ENCODE measurements around the gene ANKS1B.
"Not testable (repeated sequence)": the region's sequence is repeated elsewhere in the genome, so short reads cannot be mapped to it uniquely, and the experiment has no call there.

The ANKS1B gene

GRCh38 chr12:99281277-99281676 is 703.5 kb downstream of the ANKS1B start:
- no peak overlapping the region for H3K4me3 Mint-ChIP-seq
- no peaks in the 10 kb centered on the region for H3K4me1 Mint-ChIP-seq
- H3K27me3 Mint-ChIP-seq, result no peaks in the 10 kb centered on the region
- H3K36me3 Mint-ChIP-seq, result no peaks in the 10 kb centered on the region
- H3K9me3 Mint-ChIP-seq, result no peaks in the 10 kb centered on the region
- H3K27ac Mint-ChIP-seq, result no peak overlapping the region

GRCh38 chr12:99278899-99279298 is 705.8 kb downstream of the ANKS1B start:
- Mint-ChIP-seq H3K4me3 (no peak overlapping the region), H3K27me3 (no peaks in the 10 kb centered on the region), H3K36me3 (peaks cover 2% of the 10 kb centered on the region), H3K27ac (no peak overlapping the region), H3K4me1 (no peaks in the 10 kb centered on the region), H3K9me3 (no peaks in the 10 kb centered on the region)

GRCh38 chr12:99277591-99278379 is 707.0 kb downstream of the ANKS1B start:
- H3K27ac Mint-ChIP-seq, result no peak overlapping the region
- no peak overlapping the region for H3K4me3 Mint-ChIP-seq
- H3K9me3 Mint-ChIP-seq, result no peaks in the 10 kb centered on the region
- H3K36me3 Mint-ChIP-seq, result peaks cover 2% of the 10 kb centered on the region
- H3K4me1 Mint-ChIP-seq, result no peaks in the 10 kb centered on the region
- H3K27me3 Mint-ChIP-seq, result no peaks in the 10 kb centered on the region

GRCh38 chr12:99271071-99271470 is 713.7 kb downstream of the ANKS1B start:
- no peaks in the 10 kb centered on the region for H3K4me1 Mint-ChIP-seq
- H3K4me3 Mint-ChIP-seq, result no peak overlapping the region
- no peaks in the 10 kb centered on the region for H3K27me3 Mint-ChIP-seq
- H3K9me3 Mint-ChIP-seq, result peaks cover 13% of the 10 kb centered on the region
- H3K27ac Mint-ChIP-seq, result no peak overlapping the region
- H3K36me3 Mint-ChIP-seq, result peaks cover 2% of the 10 kb centered on the region

- H3K27ac Mint-ChIP-seq, result no peak overlapping the region
- no peaks in the 10 kb centered on the region for H3K4me1 Mint-ChIP-seq
- H3K36me3 Mint-ChIP-seq, result no peaks in the 10 kb centered on the region
- peaks cover 18% of the 10 kb centered on the region for H3K9me3 Mint-ChIP-seq
- no peaks in the 10 kb centered on the region for H3K27me3 Mint-ChIP-seq
- H3K4me3 Mint-ChIP-seq, result no peak overlapping the region
Observed at GRCh38 chr12:99267038-99267437, 717.7 kb downstream of the ANKS1B start.

- no peak overlapping the region for H3K4me3 Mint-ChIP-seq
- H3K27ac Mint-ChIP-seq, result no peak overlapping the region
- no peaks in the 10 kb centered on the region for H3K4me1 Mint-ChIP-seq
- H3K9me3 Mint-ChIP-seq, result peaks cover 12% of the 10 kb centered on the region
- H3K27me3 Mint-ChIP-seq, result no peaks in the 10 kb centered on the region
- no peaks in the 10 kb centered on the region for H3K36me3 Mint-ChIP-seq
Observed at GRCh38 chr12:99265648-99266047, 719.1 kb downstream of the ANKS1B start.

GRCh38 chr12:99261256-99261655 is 723.5 kb downstream of the ANKS1B start:
- Mint-ChIP-seq H3K27me3 (no peaks in the 10 kb centered on the region), H3K4me1 (no peaks in the 10 kb centered on the region), H3K9me3 (peaks cover 5% of the 10 kb centered on the region), H3K36me3 (no peaks in the 10 kb centered on the region), H3K27ac (no peak overlapping the region), H3K4me3 (no peak overlapping the region)

- H3K27me3 Mint-ChIP-seq, result no peaks in the 10 kb centered on the region
- no peak overlapping the region for H3K27ac Mint-ChIP-seq
- no peaks in the 10 kb centered on the region for H3K4me1 Mint-ChIP-seq
- H3K9me3 Mint-ChIP-seq, result peaks cover 4% of the 10 kb centered on the region
- H3K4me3 Mint-ChIP-seq, result no peak overlapping the region
- no peaks in the 10 kb centered on the region for H3K36me3 Mint-ChIP-seq
Observed at GRCh38 chr12:99260456-99260996, 724.2 kb downstream of the ANKS1B start.

GRCh38 chr12:99259040-99259934 is 725.4 kb downstream of the ANKS1B start:
- H3K4me1 Mint-ChIP-seq, result no peaks in the 10 kb centered on the region
- H3K27me3 Mint-ChIP-seq, result no peaks in the 10 kb centered on the region

GRCh38 chr12:99257672-99258071 is 727.1 kb downstream of the ANKS1B start:
- H3K4me3 Mint-ChIP-seq, result no peak overlapping the region
- H3K9me3 Mint-ChIP-seq, result no peaks in the 10 kb centered on the region
- H3K27me3 Mint-ChIP-seq, result no peaks in the 10 kb centered on the region

More at GRCh38 chr12:99259040-99259934, 725.4 kb downstream of the ANKS1B start:
- H3K4me3 Mint-ChIP-seq, result no peak overlapping the region
- H3K27ac Mint-ChIP-seq, result no peak overlapping the region
- no peaks in the 10 kb centered on the region for H3K36me3 Mint-ChIP-seq
- no peaks in the 10 kb centered on the region for H3K9me3 Mint-ChIP-seq

GRCh38 chr12:99253068-99253467 is 731.7 kb downstream of the ANKS1B start:
- Mint-ChIP-seq H3K9me3 (peaks cover 16% of the 10 kb centered on the region), H3K4me1 (no peaks in the 10 kb centered on the region)

More at GRCh38 chr12:99257672-99258071, 727.1 kb downstream of the ANKS1B start:
- Mint-ChIP-seq H3K4me1 (no peaks in the 10 kb centered on the region), H3K27ac (no peak overlapping the region), H3K36me3 (no peaks in the 10 kb centered on the region)

GRCh38 chr12:99250091-99250490 is 734.6 kb downstream of the ANKS1B start:
- Mint-ChIP-seq H3K4me1 (no peaks in the 10 kb centered on the region), H3K4me3 (no peak overlapping the region), H3K27ac (no peak overlapping the region), H3K9me3 (peaks cover 16% of the 10 kb centered on the region), H3K27me3 (no peaks in the 10 kb centered on the region), H3K36me3 (no peaks in the 10 kb centered on the region)

More at GRCh38 chr12:99253068-99253467, 731.7 kb downstream of the ANKS1B start:
- Mint-ChIP-seq H3K27me3 (no peaks in the 10 kb centered on the region), H3K4me3 (no peak overlapping the region), H3K36me3 (no peaks in the 10 kb centered on the region), H3K27ac (no peak overlapping the region)

- Mint-ChIP-seq H3K27ac (no peak overlapping the region), H3K9me3 (peaks cover 16% of the 10 kb centered on the region), H3K27me3 (no peaks in the 10 kb centered on the region), H3K4me1 (no peaks in the 10 kb centered on the region), H3K4me3 (no peak overlapping the region), H3K36me3 (no peaks in the 10 kb centered on the region)
Observed at GRCh38 chr12:99249543-99249942, 735.2 kb downstream of the ANKS1B start.

- not testable (repeated sequence) for H3K4me1 Mint-ChIP-seq
Observed at GRCh38 chr12:99237907-99238538, 746.7 kb downstream of the ANKS1B start.

GRCh38 chr12:99235381-99235780 is 749.4 kb downstream of the ANKS1B start:
- H3K9me3 Mint-ChIP-seq, result peaks cover 4% of the 10 kb centered on the region
- H3K36me3 Mint-ChIP-seq, result no peaks in the 10 kb centered on the region
- no peaks in the 10 kb centered on the region for H3K4me1 Mint-ChIP-seq
- no peak overlapping the region for H3K4me3 Mint-ChIP-seq
- H3K27ac Mint-ChIP-seq, result no peak overlapping the region
- H3K27me3 Mint-ChIP-seq, result no peaks in the 10 kb centered on the region

More at GRCh38 chr12:99237907-99238538, 746.7 kb downstream of the ANKS1B start:
- not testable (repeated sequence) for H3K27me3 Mint-ChIP-seq, H3K27ac Mint-ChIP-seq, H3K4me3 Mint-ChIP-seq, H3K36me3 Mint-ChIP-seq
- peaks cover 11% of the 10 kb centered on the region for H3K9me3 Mint-ChIP-seq

Data from activated naive CD4-positive, alpha-beta T cell treated with anti-CD3 and anti-CD28 coated beads, Interleukin-2, amount 50 U/mL, for 24 hours (primary cell).